WI38 (cell line): ENCODE measurements around the gene APH1B.

Experiments
- H3K4me3 ChIP-seq: 2 replicates; pipeline ENCODE4 v1.5.1; 2011; ENCODE audit warnings: low read depth, mild to moderate bottlenecking, control low read depth, low read length
- TF ChIP-seq, protein P1 (sequence below): IDR thresholded peaks from 2 replicates; pipeline ENCODE4 v1.5.1; 2012; ENCODE audit warnings: low read depth, mild to moderate bottlenecking, control low read depth, low read length

The APH1B gene

DNA sequence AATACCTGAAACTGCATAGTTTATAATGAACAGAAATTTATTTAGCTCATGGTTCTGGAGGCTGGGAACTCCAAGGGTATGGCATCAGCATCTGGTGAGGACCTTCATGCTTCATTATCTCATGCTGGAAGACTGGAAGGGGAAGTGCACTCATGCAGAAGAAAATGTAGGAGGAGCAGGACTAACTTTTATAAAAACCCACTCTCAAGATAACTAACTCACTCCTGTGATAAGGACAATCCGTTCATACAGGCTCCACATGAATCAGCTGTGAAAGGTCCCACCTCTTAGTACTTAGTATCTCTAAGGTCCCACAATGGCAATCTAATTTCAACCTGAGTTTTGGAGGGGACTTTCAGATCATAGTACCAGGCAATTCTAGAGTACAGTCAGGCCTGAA lies 33.6 kb upstream of the APH1B start:
- H3K4me3 ChIP-seq: no peak overlapping the region
- TF ChIP-seq, protein P1, sequence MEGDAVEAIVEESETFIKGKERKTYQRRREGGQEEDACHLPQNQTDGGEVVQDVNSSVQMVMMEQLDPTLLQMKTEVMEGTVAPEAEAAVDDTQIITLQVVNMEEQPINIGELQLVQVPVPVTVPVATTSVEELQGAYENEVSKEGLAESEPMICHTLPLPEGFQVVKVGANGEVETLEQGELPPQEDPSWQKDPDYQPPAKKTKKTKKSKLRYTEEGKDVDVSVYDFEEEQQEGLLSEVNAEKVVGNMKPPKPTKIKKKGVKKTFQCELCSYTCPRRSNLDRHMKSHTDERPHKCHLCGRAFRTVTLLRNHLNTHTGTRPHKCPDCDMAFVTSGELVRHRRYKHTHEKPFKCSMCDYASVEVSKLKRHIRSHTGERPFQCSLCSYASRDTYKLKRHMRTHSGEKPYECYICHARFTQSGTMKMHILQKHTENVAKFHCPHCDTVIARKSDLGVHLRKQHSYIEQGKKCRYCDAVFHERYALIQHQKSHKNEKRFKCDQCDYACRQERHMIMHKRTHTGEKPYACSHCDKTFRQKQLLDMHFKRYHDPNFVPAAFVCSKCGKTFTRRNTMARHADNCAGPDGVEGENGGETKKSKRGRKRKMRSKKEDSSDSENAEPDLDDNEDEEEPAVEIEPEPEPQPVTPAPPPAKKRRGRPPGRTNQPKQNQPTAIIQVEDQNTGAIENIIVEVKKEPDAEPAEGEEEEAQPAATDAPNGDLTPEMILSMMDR: no peak

DNA sequence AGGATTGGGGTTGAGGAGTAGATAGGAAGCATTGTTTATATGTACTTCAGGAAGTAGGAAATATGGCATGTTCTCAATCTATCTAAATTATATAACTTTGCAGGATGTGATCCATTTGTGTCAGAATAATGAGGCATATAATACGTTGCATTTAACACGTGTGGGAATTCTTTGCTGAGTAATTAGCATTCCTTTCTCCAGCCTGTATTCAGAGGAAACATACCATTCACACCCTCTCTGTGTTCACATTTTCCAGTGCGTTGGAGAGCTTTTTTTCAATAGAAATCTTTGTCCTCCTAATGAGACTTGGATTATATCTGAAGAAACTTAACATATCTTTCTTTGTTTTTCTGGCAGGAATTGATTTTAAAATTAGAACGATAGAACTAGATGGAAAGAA lies 33.0 kb upstream of the APH1B start:
- no peak overlapping the region for H3K4me3 ChIP-seq
- TF ChIP-seq, protein P1: no peak

DNA sequence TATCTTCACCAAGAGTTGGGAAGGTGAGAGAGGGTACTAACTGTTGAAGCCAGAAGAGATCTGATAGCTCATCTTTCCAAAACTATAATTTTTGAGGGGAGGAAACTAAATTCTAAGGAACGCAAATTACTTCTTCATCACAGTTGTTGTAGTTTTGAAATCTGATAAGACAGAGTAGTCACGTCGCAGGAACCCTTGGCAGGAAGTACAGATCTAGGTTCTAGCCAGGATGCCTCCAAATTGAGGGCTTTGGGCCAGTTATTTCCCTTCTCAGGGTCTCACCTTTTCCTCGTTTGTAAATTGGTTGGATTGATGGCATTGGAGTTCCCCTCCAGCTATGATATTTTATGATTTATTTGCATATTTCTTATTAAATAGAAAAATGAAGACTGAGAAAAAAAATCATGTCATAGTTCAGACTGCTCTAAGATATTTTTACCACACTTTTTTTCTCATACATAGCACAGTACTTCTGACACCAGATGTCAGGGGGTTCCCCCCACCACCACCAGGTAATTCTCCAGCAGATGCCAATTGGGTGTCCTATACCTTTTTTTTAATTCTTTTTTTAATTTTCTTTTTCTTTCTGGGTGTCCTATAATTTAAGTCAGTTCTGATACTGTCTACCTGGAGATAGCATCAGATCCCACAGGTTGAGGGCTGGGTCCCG lies 32.3 kb upstream of the APH1B start:
- H3K4me3 ChIP-seq: no peak overlapping the region
- TF ChIP-seq, protein P1: no peak

DNA sequence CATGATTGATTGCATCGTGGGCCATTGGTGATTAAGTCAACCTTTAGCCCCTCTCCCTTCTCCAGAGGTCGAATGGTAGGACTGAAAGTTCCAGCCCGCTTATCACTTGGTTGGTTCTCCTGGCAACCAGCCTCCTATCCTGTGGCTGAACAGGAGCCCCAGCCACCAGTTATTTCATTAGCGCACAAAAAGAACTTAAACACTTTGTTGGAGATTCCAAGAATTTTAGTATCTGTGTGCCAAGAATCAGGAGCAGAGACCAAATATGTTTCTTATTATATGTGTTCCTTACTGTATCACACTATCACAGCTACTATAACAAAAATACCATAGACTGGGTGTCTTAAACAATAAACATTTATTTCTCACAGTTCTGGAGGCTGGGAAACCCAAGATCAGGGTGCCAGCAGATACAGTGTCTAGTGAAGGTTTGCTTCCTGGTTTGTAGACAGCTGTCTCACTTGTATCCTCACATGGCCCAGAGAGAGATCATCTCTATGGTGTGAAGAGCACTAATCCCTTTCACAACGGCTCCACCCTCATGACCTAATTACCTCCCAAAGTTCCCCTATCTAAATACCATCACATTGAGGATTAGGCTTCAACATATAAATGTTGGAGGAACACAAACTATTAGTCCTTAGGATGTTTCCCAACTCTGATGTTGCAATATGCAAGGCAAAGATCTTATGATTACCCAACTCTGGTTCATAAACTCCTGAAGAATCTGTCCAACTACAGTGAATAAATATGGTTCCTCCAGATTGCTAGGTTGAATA lies 30.5 kb upstream of the APH1B start:
- TF ChIP-seq, protein P1: no peak
- H3K4me3 ChIP-seq: no peak overlapping the region

DNA sequence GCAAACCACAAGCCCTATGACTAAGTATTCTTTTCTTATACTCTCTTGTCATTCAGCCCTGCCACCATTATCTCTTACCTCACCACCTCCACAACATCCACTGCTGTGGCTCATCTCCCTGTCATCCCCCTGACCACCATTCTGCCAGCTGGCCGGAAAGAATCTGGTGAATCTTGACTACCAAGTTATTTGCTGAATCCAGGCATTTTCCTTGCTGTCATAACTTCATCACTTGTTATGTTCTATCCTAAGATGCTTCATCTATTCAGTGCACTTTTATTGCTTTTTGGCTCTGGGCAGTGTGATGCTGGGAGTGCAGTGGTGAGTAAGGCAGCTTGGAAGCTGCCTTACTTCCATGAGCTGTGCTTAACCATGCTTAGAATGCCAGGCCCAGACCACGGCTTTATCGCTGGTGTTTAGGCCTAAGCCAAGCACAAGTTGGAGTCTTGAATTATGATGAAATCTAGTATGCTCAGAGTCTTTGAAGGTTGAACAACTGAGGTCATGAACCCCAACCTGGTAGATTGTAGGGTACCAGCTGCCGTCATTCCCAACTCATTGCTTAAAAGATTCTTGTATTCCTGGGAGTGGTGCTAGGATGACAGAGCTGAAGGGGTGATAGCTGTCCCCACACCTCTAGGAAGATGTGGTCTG lies 27.0 kb upstream of the APH1B start:
- TF ChIP-seq, protein P1: no peak
- no peak overlapping the region for H3K4me3 ChIP-seq

DNA sequence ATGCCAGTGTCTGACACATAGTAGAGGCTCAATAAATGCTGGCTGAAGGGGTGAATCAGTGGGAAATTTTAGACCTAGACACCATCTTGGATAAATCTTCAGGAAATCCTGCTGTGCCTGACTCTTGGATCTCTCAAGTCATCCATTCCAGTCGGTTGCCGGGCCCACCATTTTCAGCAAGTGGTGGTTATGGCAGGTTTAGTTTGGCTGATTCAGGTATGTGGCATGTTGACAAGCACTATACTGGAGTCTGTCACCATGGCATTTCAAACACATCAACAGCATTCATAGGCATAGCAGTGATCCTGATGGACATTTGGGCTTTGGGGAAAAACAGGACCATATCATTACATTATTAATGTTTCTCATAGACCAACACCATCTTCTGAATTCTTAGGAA lies 25.7 kb upstream of the APH1B start:
- TF ChIP-seq, protein P1: no peak
- no peak overlapping the region for H3K4me3 ChIP-seq

DNA sequence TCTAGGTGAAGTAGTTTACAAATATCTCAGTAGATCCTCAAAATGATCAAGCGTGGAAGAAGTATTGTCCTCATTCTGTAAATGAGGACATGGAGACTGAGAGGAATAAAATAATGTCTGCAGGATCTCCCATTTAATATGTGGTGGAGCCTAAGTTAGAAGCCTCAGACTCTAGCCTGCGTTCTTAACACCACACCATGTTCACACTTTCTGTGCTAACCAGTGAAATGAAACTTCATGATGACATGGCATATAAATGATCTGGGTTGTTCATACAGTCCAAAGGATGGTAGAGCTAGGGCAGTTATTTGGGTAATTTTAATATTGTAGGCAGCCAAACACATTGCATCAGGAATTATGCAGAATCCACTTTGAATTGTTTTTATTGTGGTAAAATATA lies 25.1 kb upstream of the APH1B start:
- TF ChIP-seq, protein P1: no peak
- no peak overlapping the region for H3K4me3 ChIP-seq
